Fibroblast of mammary gland (primary cell): ENCODE data around the gene LARGE1.

Experiments used
- DNase-seq: peaks from one replicate; pipeline ENCODE4 v3.0.0-alpha.2; 2010; ENCODE audit warnings: low read depth
- H3K4me3 ChIP-seq: 2 replicates; pipeline ENCODE4 v1.5.1; 2011; ENCODE audit warnings: low read depth, mild to moderate bottlenecking, low read length, moderate library complexity; ENCODE audit not compliant: control insufficient read depth
- CTCF ChIP-seq: conservative IDR thresholded peaks from 2 replicates; pipeline ENCODE4 v1.5.1; 2011; ENCODE audit warnings: low read depth, low read length, inconsistent platforms; ENCODE audit not compliant: control insufficient read depth, insufficient read depth

Gene LARGE1

GRCh38 chr22:33882991-33883390 is 37.3 kb downstream of the LARGE1 start:
- H3K4me3 ChIP-seq, result no peak overlapping the region
- no peak for TF ChIP-seq CTCF
- no peak for DNase-seq

DNA sequence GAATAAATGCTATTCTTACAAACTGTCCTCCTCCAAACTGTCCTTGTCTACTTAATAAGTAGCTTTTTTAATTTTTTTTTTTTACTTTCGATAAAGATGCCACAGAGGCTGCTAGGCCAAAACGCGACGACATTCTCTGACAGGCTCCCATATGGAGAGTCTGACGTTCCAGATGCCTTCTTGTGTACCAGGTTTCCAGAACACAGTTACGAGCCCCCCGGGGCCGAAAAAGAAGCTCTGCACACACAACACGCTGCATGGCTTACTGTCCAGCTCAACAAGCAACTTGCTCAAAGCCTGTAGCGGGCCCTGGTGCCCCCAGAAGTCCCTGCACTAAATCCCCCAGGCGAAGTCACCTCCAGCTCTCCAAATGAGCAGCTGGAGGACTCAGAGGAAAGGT is 39.3 kb downstream of the LARGE1 start:
- H3K4me3 ChIP-seq, result no peak overlapping the region
- DNase-seq, result no peak
- TF ChIP-seq CTCF, result no peak

DNA sequence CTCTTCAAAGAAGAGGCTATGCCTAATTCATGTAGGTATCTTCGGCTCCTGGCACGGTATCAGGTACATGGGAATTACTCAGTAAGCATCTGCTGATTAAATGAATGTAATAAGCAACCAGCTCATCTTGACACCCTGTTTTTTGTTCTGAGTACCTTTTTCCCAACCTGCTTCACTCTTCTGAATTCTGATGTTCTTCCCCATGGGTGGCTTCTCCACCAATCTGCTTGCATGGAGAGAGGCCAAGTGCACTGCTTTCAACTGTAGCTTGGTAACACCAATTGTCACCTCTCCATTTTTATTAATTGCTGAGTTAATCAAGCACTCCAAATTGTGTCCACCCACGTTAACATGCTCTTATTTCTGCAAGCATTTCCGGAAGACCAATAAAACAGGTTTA is 40.5 kb downstream of the LARGE1 start:
- no peak for DNase-seq
- no peak for TF ChIP-seq CTCF
- H3K4me3 ChIP-seq, result no peak overlapping the region

GRCh38 chr22:33875316-33875715 is 45.0 kb downstream of the LARGE1 start:
- no peak for TF ChIP-seq CTCF
- no peak overlapping the region for H3K4me3 ChIP-seq
- no peak for DNase-seq

DNA sequence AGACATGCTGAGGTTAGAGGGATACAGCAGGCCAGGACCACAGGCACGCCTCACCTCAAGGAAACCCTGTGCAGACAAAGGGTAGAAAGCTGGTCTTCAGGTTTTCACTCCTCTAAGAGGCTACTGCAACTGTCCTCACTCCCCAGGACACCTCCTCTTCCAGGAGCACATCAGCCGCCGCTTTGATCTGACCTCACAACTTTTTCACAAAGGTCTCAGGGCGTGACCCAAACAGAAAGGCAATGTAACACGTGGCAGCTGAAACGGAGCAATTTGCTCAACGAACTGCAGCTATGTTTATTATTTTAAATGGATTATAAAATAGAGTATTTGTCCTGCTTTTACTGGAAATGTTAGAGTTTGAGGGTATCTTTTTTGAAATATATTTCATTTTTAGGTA is 46.1 kb downstream of the LARGE1 start:
- DNase-seq, result no peak
- H3K4me3 ChIP-seq, result no peak overlapping the region
- no peak for TF ChIP-seq CTCF

DNA sequence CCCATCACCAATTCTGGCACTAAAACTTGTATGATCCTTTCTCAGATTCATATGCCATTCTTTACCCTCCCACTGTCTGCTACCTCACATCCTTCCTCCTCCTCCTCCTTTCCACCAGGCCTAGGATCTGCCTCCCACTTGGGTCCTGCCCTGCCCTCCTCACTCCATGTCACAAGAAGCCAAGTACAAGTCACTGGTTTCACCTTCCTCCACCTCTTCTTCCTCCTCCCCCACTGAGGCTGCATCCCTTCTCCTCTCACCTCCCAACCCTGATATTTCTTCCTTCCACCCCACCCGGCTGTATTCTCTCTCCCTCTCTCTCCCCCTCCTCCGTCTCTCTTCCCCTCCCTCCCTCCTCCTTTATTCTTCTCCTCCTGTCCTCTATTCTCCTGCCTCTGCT is 46.6 kb downstream of the LARGE1 start:
- H3K4me3 ChIP-seq, result no peak overlapping the region
- TF ChIP-seq CTCF, result no peak
- DNase-seq, result no peak

DNA sequence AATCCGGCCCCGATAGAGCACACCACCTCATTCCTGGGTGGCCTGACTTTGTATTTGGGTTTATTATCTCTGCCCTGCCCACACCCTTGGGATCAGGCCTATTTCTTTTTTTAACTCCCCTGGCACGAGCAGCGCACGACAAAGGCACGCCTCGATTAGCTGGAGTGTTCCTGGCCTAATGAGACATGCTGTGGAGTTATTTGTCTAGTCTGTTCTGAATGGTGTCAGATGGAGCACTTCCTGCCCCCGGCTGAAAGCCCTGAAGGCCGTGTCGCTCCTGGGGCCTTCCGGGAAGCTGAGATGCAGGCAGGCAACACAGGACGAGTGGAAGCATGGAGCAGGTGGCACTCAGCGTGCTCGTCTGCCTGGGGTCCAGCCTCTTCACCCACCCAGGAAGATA is 47.1 kb downstream of the LARGE1 start:
- no peak overlapping the region for H3K4me3 ChIP-seq
- DNase-seq, result no peak
- no peak for TF ChIP-seq CTCF
